K562 (cell line): ENCODE results near the gene PIGC. TPM values are rescaled to one million over a fixed set of nuclear protein-coding genes. Genes with fewer than 3 reads are reported as not detected.

Experiments used
- ATAC-seq: fragments of 200-7000 bp; cut with Tn5 transposase; 3 replicates; pipeline ENCODE4 v1.9.1; 2020; ENCODE audit warnings: moderate library complexity
- BruUV-seq: library from RNA; stranded (reverse); fragments of 400-500 nt; replicated peaks from 2 replicates; lab custom pipeline; 2021; lab: Mats Ljungman, UMichigan
- CTCF ChIA-PET: fragments of 300-600 bp; formaldehyde crosslinking; extraction: SDS; loops from one replicate; lab custom pipeline; 2021; ENCODE audit warnings: low intra/inter-chr PET ratio; lab: Yijun Ruan, JAX
- POLR2A ChIA-PET: fragments of 300-600, 350-650 bp; sonication (Branson Sonifier 250); formaldehyde crosslinking; extraction: SDS; loops from one replicate; lab custom pipeline; 2021; ENCODE audit warnings: antibody characterized with exemption, inconsistent platforms; lab: Yijun Ruan, JAX
- DNase-seq, 4 experiments: peaks; one replicate each; pipeline versions ENCODE4 v3.0.0 to v3.0.0-alpha.2; 2011 to 2018; ENCODE audit warnings: low spot score in 3 of 4, mixed read lengths in 3 of 4; ENCODE audit errors: extremely low read depth in 1 of 4
- FAIRE-seq: peaks from 2 replicates; lab custom pipeline; 2011; peaks lifted over from hg19 to GRCh38; lab: Jason Lieb, UNC
- H2AFZ ChIP-seq: 2 replicates; pipeline ENCODE4 v1.6.0; 2011; ENCODE audit warnings: low read depth, low read length, control low read depth, inconsistent platforms
- H3K27ac ChIP-seq: fragments of 200-600 bp; 3 replicates; pipeline ENCODE4 v1.8.0; 2011; ENCODE audit warnings: low read depth, mild to moderate bottlenecking, control low read depth, inconsistent platforms, low read length, moderate library complexity, mixed read lengths; ENCODE audit errors: extremely low read depth
- H3K27me3 ChIP-seq, 2 experiments: fragments of 300-600 bp in 1 of 2; 2 replicates in 1 of 2; 3 replicates in 1 of 2; pipeline versions ENCODE4 v1.6.0 to v1.8.0; 2011; ENCODE audit warnings: inconsistent platforms in 2 of 2, low read length in 2 of 2, mild to moderate bottlenecking in 1 of 2, mixed read lengths in 1 of 2, moderate library complexity in 1 of 2; ENCODE audit not compliant: control insufficient read depth in 2 of 2, insufficient read depth in 2 of 2
- H3K36me3 ChIP-seq: fragments of 300-600 bp; 3 replicates; pipeline ENCODE4 v1.8.0; 2011; ENCODE audit warnings: mild to moderate bottlenecking, low read length, inconsistent platforms; ENCODE audit not compliant: control insufficient read depth, insufficient read depth
- H3K4me1 ChIP-seq, 2 experiments: fragments of 200-600 bp in 1 of 2; replicated peaks in 1 of 2; 2 replicates in 1 of 2; 3 replicates in 1 of 2; pipeline versions ENCODE4 v1.5.1 to v1.8.0; 2011; ENCODE audit warnings: inconsistent platforms in 2 of 2, low read length in 2 of 2, mild to moderate bottlenecking in 1 of 2, mixed read lengths in 1 of 2, moderate library complexity in 1 of 2; ENCODE audit not compliant: control insufficient read depth in 2 of 2, insufficient read depth in 2 of 2
- H3K4me2 ChIP-seq: 2 replicates; pipeline ENCODE4 v1.6.1; 2011; ENCODE audit warnings: low read length, control low read depth, inconsistent platforms, mixed read lengths; ENCODE audit not compliant: insufficient read depth
- H3K4me3 ChIP-seq: fragments of 200-600 bp; sonication (generic), shearing (Covaris generic); 2 replicates; pipeline ENCODE4 v1.5.1; 2016; ENCODE audit warnings: control low read depth, inconsistent platforms
- H3K79me2 ChIP-seq: fragments of 200-600 bp; 3 replicates; pipeline ENCODE4 v1.8.0; 2011; ENCODE audit warnings: low read length, inconsistent platforms; ENCODE audit not compliant: control insufficient read depth, insufficient read depth
- H3K9ac ChIP-seq, 2 experiments: 2 replicates each; pipeline versions ENCODE4 v1.6.0 to v1.6.1; 2011; ENCODE audit warnings: low read depth in 2 of 2, low read length in 2 of 2, control low read depth in 1 of 2, inconsistent platforms in 1 of 2, mild to moderate bottlenecking in 1 of 2, mixed read lengths in 1 of 2; ENCODE audit not compliant: insufficient read depth in 1 of 2
- H3K9me1 ChIP-seq: one replicate; pipeline ENCODE4 v1.6.0; 2011; ENCODE audit warnings: inconsistent platforms, mild to moderate bottlenecking, low read length, moderate library complexity; ENCODE audit not compliant: control insufficient read depth, insufficient read depth
- H3K9me3 ChIP-seq: replicated peaks from 2 replicates; pipeline ENCODE4 v1.5.1; 2011; ENCODE audit warnings: low read depth, low read length, inconsistent platforms; ENCODE audit not compliant: control insufficient read depth, insufficient read depth
- H4K20me1 ChIP-seq: replicated peaks from 2 replicates; pipeline ENCODE4 v1.6.1; 2011; ENCODE audit warnings: low read length, inconsistent platforms, mixed read lengths; ENCODE audit not compliant: control insufficient read depth, insufficient read depth
- CBX2 ChIP-seq: fragments of 200-600 bp; sonication (generic); IDR thresholded peaks from one replicate; pipeline ENCODE4 v1.6.1; 2012; ENCODE audit warnings: mild to moderate bottlenecking, low read length, inconsistent platforms; ENCODE audit not compliant: insufficient read depth, poor library complexity, severe bottlenecking
- ILF3 ChIP-seq: fragments of 450-650 bp; IDR thresholded peaks from 2 replicates; pipeline ENCODE4 v1.6.1; 2018; ENCODE audit warnings: antibody characterized with exemption, mild to moderate bottlenecking, moderate library complexity, borderline replicate concordance
- MXD1 ChIP-seq: fragments of 250-450 bp; sonication (Bioruptor Pico); IDR thresholded peaks from 2 replicates; pipeline ENCODE4 v1.8.0; 2021; ENCODE audit warnings: borderline replicate concordance, mild to moderate bottlenecking, moderate library complexity; ENCODE audit not compliant: poor library complexity, severe bottlenecking
- TAF7 ChIP-seq: fragments of 450-650 bp; IDR thresholded peaks from 2 replicates; pipeline ENCODE4 v1.6.1; 2016; ENCODE audit warnings: missing genetic modification characterization, missing compliant biosample characterization
- TCF3 ChIP-seq: sonication (generic); formaldehyde crosslinking; IDR thresholded peaks from 2 replicates; pipeline ENCODE4 v1.4.0; 2020; ENCODE audit warnings: mild to moderate bottlenecking, missing genetic modification reagents
- THRB ChIP-seq: fragments of 450-650 bp; formaldehyde crosslinking; conservative IDR thresholded peaks from 2 replicates; pipeline ENCODE4 v1.4.0; 2022; ENCODE audit warnings: mild to moderate bottlenecking, missing genetic modification characterization
- ZNF696 ChIP-seq: fragments of 250-450 bp; sonication (Bioruptor Pico); conservative IDR thresholded peaks from 2 replicates; pipeline ENCODE4 v1.4.0; 2020; ENCODE audit warnings: mild to moderate bottlenecking, moderate library complexity
- WGBS: fragments of 100-300 bp; shearing (Covaris generic); methylation state at CpG from one replicate; pipeline ENCODE4 v1.1.6; 2016; ENCODE audit warnings: low coverage, mixed read lengths; ENCODE audit not compliant: insufficient coverage; ENCODE audit errors: missing lambda C conversion rate; 5-methylcytosine and 5-hydroxymethylcytosine counted together
- in situ Hi-C: fragments of 300-500 bp; cut with MboI; formaldehyde crosslinking; loops from 4 replicates; pipeline ENCODE4 v1.15.0; 2018; ENCODE audit warnings: inconsistent platforms, mixed read lengths
- intact Hi-C: fragments of 100-400 bp; cut with micrococcal nuclease; formaldehyde crosslinking; loops from 2 replicates; pipeline ENCODE4 v1.14.2; 2022
- polyA plus RNA-seq, 8 experiments: library from polyadenylated mRNA; depleted of rRNA in 4 of 8; stranded (reverse) in 5 of 8; unstranded in 3 of 8; fragments of >200 nt; fragmentation: Nextera tagmentation in 2 of 8; fragmentation: Illumina TruSeq in 1 of 8; extraction: Ambion mirVana in 2 of 8; extraction: Trizol in 1 of 8; gene quantifications; 2 replicates each; pipeline versions ENCODE4 v1.2.1 to v1.2.3, GENCODE V29; 2011 to 2014; ENCODE audit warnings: inconsistent platforms in 1 of 8, missing spikeins in 1 of 8
- total RNA-seq, 7 experiments: library from RNA; depleted of rRNA in 6 of 7; stranded (reverse); fragments of >200 nt in 6 of 7; fragmentation: Illumina TruSeq in 2 of 7; extraction: Trizol in 2 of 7; gene quantifications; 2 replicates each; pipeline versions ENCODE4 v1.2.1 to v1.2.3, GENCODE V29; 2011 to 2021; ENCODE audit warnings: low replicate concordance in 1 of 7
- TF ChIP-seq, protein P1 (sequence below): fragments of 250-450 bp; sonication (Bioruptor Pico); IDR thresholded peaks from 2 replicates; pipeline ENCODE4 v1.4.0; 2020

PIGC gene
- total and polyA plus RNA-seq, 9 of the 15 experiments (the other 6 are each of a cell fraction or from before 2014, with no cell fraction given), result 30.5 to 97.9 (median 54.7) TPM

DNA sequence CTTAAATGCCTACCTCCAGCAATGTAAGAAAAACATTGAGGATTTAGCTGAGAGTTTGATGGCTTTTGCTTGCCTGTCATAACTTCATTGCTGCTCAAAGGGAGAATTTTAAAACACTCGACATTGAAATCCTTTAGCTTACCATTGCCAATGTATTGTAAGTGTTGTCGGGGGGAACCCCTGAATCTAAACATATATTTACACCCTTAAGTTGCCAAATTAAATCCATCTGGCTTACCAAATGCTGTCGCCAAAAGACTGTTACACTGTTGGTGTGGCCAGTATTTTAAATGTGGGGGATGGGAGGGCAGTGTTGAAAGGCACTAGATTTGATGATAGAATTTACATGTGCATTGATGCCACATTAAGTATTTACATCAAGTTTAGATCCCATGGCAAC, 48.3 kb downstream of the PIGC start:
- H3K9me3 ChIP-seq, result no peaks in the 10 kb centered on the region
- CTCF ChIA-PET, result no interaction called here
- 5% methylated on average over 3 of the region's 3 CpGs for WGBS
- no peak overlapping the region for H3K27ac ChIP-seq
- DNase-seq, result no peak
- no peaks in the 10 kb centered on the region for H4K20me1 ChIP-seq
- in situ Hi-C loops, result loop anchor here (10.0 kb wide), 1 partner anchor 591 kb away; no protein-coding TSS in a partner anchor
- H3K4me1 ChIP-seq, result no peaks in the 10 kb centered on the region
- peaks cover 4 to 8% of the 10 kb centered on the region in 2 experiments; a peak in 2 of 5 replicates for H3K27me3 ChIP-seq
- H3K4me2 ChIP-seq, result no peak overlapping the region
- H3K79me2 ChIP-seq, result no peaks in the 10 kb centered on the region
- no peak for TF ChIP-seq CBX2
- TF ChIP-seq MXD1, result no peak
- no peak for TF ChIP-seq ZNF696 (CRISPR knock-in tag)
- TF ChIP-seq TCF3, result no peak
- TF ChIP-seq THRB, result no peak
- TF ChIP-seq, protein P1, sequence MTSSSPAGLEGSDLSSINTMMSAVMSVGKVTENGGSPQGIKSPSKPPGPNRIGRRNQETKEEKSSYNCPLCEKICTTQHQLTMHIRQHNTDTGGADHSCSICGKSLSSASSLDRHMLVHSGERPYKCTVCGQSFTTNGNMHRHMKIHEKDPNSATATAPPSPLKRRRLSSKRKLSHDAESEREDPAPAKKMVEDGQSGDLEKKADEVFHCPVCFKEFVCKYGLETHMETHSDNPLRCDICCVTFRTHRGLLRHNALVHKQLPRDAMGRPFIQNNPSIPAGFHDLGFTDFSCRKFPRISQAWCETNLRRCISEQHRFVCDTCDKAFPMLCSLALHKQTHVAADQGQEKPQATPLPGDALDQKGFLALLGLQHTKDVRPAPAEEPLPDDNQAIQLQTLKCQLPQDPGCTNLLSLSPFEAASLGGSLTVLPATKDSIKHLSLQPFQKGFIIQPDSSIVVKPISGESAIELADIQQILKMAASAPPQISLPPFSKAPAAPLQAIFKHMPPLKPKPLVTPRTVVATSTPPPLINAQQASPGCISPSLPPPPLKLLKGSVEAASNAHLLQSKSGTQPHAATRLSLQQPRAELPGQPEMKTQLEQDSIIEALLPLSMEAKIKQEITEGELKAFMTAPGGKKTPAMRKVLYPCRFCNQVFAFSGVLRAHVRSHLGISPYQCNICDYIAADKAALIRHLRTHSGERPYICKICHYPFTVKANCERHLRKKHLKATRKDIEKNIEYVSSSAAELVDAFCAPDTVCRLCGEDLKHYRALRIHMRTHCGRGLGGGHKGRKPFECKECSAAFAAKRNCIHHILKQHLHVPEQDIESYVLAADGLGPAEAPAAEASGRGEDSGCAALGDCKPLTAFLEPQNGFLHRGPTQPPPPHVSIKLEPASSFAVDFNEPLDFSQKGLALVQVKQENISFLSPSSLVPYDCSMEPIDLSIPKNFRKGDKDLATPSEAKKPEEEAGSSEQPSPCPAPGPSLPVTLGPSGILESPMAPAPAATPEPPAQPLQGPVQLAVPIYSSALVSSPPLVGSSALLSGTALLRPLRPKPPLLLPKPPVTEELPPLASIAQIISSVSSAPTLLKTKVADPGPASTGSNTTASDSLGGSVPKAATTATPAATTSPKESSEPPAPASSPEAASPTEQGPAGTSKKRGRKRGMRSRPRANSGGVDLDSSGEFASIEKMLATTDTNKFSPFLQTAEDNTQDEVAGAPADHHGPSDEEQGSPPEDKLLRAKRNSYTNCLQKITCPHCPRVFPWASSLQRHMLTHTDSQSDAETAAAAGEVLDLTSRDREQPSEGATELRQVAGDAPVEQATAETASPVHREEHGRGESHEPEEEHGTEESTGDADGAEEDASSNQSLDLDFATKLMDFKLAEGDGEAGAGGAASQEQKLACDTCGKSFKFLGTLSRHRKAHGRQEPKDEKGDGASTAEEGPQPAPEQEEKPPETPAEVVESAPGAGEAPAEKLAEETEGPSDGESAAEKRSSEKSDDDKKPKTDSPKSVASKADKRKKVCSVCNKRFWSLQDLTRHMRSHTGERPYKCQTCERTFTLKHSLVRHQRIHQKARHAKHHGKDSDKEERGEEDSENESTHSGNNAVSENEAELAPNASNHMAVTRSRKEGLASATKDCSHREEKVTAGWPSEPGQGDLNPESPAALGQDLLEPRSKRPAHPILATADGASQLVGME (CRISPR knock-in tag), result no peak
- TF ChIP-seq TAF7 (tag), result no peak
- no peak for TF ChIP-seq ILF3
- no peak overlapping the region for H3K4me3 ChIP-seq
- H3K36me3 ChIP-seq, result no peaks in the 10 kb centered on the region
- intact Hi-C loops, result loop anchor here (5.0 to 10.0 kb wide), 2 partner anchors 593 to 741 kb away; partner anchors contain the start of gene MYOC
- H2AFZ ChIP-seq, result no peak overlapping the region
- H3K9ac ChIP-seq, result no peak overlapping the region
- BruUV-seq, result no TSS peak
- no peak for FAIRE-seq
- POLR2A ChIA-PET, result interaction anchor here (0.6 kb wide), 1 partner anchor 219 kb away, joined by 3 read pairs; no protein-coding TSS in a partner anchor
- no peak for ATAC-seq
- no peaks in the 10 kb centered on the region for H3K9me1 ChIP-seq
